ENCODE results near the gene PELI1.

Gene PELI1, protein sequence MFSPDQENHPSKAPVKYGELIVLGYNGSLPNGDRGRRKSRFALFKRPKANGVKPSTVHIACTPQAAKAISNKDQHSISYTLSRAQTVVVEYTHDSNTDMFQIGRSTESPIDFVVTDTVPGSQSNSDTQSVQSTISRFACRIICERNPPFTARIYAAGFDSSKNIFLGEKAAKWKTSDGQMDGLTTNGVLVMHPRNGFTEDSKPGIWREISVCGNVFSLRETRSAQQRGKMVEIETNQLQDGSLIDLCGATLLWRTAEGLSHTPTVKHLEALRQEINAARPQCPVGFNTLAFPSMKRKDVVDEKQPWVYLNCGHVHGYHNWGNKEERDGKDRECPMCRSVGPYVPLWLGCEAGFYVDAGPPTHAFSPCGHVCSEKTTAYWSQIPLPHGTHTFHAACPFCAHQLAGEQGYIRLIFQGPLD

GRCh38 chr2:64144057-64145013 is at the start of gene PELI1:
TSS of gene PELI1 (minus strand) at chr2:64144420. CDS start at chr2:64108310, 36,110 bp downstream.
- DNase-seq (ENCODE audit: low read depth in 2 of 2) = peak; percentile 72 to 86

DNA sequence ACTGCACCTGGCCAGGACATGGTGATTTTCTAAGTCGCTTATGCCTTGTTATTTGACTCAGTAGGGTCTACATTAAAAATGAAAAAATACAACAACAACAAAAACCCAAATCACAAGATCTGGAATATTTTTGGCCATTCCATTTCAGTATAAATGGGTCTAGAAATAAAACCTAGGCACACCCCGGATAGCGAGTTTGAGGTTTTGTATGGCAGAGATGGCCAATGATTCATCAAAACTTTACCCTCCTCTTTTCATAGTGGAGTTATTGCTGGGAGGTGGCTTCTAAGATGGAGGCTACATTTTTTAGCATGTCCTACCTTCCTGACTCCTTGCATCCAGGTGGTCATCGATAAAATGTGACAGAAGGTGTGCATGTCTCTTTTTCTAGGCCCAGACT is 49.3 kb upstream of the PELI1 start:
- no peak for DNase-seq (ENCODE audit: low read depth in 2 of 2)

DNA sequence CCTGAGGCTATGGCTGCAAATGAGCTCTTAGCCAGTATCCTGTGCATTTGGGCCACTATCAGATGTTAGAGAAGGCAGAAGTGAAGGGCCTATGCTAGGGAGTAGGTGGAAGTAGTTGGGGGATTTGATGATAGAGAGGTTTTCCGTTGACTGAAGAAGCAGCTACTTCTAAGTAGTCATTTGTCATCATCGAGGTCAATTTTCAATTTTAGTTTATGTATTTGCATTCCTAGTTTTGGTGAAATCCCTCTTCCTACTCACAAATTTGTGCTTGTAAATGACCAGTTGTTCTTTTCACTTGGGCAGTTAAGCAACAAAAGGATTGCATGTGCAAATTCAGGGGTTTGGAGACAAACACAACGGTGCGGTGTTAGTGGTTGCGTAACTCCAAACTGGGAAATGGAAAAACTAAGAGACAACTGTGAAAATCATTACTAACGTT is 48.5 kb upstream of the PELI1 start:
- no peak for DNase-seq (ENCODE audit: low read depth in 2 of 2)

DNA sequence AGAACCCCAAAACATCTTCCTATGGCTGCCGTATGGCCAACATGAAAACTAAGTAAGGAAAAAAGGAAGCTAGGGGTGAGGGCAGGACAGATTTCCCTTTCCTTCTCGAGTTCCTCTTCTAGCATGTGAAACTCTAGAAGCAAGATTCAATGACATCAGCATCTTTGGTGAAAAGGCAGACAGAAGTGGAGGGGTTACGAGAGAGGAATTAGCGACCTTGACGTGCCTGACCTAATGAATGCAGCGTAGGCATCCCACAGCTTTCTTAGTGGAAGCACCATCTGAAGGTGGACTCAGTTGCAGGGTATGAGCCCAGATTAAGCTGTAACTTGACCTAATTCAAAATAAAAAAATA is 47.9 kb upstream of the PELI1 start:
- DNase-seq (ENCODE audit: low read depth in 2 of 2) = no peak

DNA sequence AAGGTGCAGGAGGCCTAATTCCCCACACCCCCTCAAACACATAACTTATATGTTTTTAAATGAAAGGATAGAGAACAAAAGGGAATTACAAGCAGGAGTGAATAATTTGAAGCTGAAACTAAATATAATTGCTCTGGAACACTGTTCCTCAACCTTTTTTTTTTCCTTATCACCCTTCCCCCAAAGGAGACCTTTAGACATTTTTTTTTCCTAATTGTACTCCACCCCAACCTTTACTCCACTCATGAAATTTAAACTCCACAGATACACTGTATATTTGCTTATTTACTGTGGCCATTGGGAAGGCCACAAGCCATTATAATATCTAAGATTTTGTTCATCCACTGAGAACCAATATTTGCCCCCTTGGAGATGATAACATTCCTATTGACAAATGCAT is 45.4 kb upstream of the PELI1 start:
- no peak for DNase-seq (ENCODE audit: low read depth in 2 of 2)

GRCh38 chr2:64189167-64189566 is 44.9 kb upstream of the PELI1 start:
- no peak for DNase-seq (ENCODE audit: low read depth in 2 of 2)

DNA sequence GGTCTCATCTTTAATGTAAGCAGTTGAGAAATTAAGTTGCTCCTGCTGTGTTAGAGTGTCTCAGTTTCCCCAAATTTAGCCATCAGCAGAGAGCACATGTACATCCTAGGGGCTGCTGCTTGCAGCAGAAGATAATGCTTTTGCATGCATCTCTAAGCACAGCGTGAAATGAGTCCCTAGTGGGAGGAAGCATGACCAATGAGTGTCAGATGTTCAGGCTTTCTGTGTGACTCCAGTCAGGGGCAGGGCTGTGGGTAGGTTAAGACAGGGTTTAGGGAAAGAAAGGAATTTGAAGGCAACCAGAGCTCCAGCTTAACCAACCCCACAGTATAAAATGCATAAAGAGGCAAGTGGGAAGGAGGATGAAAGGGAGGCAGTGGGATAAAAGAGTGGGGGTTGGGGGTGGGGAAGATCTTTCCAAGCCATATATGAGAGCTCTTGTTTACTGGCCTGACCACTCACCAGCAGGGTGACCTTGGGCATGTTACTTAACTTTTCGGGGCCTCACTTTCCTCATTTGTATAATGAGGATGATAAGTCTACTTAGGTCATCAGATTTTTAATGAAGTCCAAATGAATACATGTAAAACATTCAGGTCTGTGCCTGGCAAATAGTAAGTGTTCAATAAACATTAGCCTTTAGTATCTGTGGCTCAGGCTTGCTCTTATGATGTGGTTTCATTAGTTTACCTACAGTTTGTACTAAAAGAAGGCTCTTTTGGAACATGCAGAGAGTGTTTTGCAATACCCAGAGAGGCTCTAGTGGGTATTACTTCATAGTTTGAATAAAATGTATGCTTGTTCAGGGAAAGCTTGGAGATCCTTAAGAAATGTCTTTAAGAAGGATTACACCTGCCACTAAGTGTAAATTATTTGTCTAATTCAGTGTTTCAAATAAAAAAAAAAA is 42.7 kb upstream of the PELI1 start:
- no peak for DNase-seq (ENCODE audit: low read depth in 2 of 2)

GRCh38 chr2:64179582-64180321 is 35.5 kb upstream of the PELI1 start:
- no peak for DNase-seq (ENCODE audit: low read depth in 2 of 2)

- no peak for DNase-seq (ENCODE audit: low read depth in 2 of 2)
Measured at GRCh38 chr2:64177315-64177714, 33.1 kb upstream of the PELI1 start.

- no peak for DNase-seq (ENCODE audit: low read depth in 2 of 2)
Measured at GRCh38 chr2:64175419-64176197, 31.4 kb upstream of the PELI1 start.

DNA sequence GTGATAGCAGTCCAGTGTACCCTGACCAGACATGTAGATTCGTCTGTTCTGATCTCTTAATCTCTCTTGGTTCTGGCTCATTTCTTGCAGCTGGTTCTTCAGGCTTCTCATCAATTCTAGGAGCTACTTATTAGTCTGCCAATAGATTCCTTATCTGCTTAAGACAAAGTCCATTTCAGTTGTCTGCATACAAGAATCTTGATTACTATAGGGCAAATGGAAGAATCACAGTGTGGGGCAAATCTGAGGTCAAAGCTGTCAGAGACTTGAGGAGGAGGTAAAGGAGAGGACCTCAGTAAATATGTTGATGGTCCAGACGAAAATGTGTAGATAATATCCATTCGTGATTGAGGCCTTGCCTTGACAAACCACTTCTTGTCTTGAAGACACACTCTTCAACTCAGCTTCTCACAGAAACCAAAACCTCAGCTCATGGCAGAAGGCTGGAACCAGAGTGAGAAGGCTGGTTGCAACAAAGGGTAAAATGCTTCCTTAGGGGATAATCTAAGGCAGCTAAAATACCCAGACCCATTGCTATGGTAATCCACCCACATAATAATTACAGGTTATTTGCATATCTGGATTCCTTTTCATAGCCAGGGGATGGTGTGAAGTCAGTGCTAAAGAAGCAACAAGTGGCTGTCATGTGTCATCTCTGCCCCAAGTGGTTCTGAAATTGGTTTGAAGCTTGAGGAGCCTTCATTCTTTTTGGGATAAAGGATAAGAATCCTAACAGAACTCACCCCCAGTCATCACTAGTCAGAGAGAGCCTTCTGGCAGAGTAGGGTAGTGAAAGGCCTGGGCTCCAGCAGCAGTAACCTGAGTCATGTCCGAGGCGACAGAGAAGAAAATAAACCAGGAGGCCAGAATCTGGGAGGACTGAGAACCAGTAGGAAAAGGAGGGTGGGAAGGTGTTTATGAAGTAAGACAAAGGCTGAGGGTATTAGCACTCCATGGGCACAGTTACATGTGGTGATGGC is 29.2 kb upstream of the PELI1 start:
- DNase-seq (ENCODE audit: low read depth in 2 of 2) = no peak

DNA sequence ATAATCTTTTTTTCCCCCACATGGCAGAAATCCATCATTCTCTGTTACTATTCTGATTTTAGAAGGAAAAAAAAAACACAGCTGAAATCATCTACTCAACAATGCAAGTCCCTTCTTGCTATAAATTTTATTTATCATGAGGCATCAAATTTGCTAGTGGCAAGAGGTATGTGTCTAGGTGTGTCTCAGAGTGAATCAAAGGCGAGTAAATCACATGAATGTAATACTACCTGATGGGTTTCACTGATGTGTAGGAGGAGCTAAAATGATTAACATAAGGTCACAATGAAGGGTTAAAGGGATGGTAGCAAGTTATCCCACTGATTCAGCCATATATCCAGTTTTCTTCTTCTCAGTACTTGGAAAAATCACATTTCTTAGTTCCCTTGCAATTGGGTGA is 24.5 kb upstream of the PELI1 start:
- no peak for DNase-seq (ENCODE audit: low read depth in 2 of 2)

DNA sequence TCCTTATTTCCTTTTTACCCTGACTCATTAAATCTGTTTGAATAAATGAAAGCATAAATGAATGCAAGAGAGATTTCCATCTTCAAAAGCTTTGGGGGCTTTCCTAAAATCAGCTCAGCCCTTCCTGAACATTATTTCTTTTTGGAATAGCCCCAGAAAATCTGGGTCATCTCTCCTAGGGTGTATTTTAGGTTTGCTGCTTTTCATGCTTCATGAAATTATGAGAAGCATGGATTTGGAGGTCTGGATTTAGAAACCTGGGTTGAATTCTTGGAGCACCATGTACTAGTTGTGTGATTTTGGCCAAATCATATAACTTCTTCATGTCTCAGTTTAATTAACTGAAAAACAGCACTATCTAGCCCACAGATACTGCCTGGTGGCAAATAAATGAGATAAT is 24.0 kb upstream of the PELI1 start:
- DNase-seq (ENCODE audit: low read depth in 2 of 2) = no peak

DNA sequence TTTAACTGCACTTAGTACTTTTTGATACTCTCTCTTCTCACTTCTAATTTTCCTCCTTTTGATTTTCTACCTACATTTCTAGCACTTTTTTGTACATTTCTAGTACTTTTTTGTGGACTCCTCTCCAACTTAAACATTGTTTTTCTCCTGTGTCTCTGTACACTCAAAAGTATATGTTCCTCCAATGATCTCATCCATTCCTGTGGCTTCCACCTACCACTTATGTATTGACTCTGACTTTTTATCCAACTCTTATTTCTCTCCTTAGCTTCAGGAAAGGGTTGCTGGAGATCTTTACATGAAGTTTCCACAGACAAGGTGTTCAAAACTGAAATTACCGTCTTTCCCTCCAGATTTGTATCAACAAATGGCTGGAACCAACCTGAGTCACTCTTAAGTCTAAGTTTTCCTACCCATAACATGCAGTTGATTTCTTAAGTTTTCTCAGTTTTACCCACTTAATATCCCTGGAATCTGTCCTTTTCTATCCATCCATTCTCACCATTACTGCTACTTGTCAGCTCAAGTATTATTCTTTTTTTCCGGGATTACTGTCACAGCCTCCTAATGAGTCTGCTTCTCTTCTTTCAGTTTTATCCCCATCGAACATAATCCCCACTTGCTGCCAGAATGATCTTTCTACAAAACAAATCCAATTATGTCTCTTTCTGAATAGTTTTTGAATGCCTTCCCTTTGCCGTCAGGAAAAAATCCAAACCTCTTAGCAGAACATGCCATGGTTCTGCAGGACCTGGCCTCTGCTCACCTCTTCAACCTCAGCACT is 22.6 kb upstream of the PELI1 start:
- DNase-seq (ENCODE audit: low read depth in 2 of 2) = no peak

GRCh38 chr2:64166212-64166611 is 22.0 kb upstream of the PELI1 start:
- no peak for DNase-seq (ENCODE audit: low read depth in 2 of 2)

DNA sequence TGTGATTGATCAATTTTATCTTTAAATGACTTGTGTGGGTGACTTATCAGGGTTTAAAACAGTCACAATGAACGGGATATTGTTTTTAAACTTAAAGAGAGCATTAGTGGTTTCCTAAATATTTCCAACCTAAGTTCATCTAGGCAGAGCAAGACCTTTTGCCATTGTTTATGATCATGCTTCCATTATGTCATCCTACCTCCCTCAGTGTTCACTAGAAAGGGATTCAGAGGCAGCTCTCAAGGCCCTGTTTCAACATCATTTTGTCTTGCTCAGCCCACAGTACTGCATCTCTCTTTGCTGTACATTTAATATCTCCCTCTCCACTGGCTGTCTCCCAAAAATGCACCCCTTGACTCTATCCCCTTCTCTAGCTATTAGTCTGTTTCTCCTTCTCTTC is 21.5 kb upstream of the PELI1 start:
- no peak for DNase-seq (ENCODE audit: low read depth in 2 of 2)

DNA sequence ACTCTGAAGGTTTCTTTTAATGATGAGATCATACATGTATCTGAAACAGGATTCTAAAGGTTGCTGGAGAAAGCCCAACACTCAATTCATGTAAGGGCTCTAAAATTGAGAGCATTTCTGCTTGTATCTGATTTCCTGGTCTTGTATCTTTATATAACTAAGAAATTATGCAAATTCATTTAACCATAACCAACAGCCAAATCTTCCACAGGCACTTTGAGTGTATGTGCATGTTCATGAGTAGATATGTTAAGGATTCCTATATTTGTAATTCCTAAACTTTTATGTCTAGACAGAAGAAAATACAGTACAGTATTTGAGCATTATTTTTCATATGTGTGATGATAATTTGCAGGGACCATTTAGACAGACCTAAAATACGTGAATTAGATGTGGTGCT is 20.4 kb upstream of the PELI1 start:
- no peak for DNase-seq (ENCODE audit: low read depth in 2 of 2)

- DNase-seq (ENCODE audit: low read depth in 2 of 2) = no peak
Measured at GRCh38 chr2:64162516-64162915, 18.3 kb upstream of the PELI1 start.

Data from stimulated activated CD8-positive, alpha-beta memory T cell treated with anti-CD3 and anti-CD28 coated beads, Interleukin-2, amount 100 ng/mL, for 1 hour (primary cell).